ENCODE results near the gene SCARF2.
A peak's percentile ranks its signal among the peaks of the same experiment; 100 is the strongest.
"Not testable (repeated sequence)": the region's sequence is repeated elsewhere in the genome, so short reads cannot be mapped to it uniquely, and the experiment has no call there.

Gene SCARF2

GRCh38 chr22:20464096-20464614 lies 26.5 kb upstream of the SCARF2 start:
- peak; percentile 2 to 26 for DNase-seq (ENCODE audit: extremely low read depth in 1 of 2, low read depth in 1 of 2)

GRCh38 chr22:20463324-20464095 lies 25.9 kb upstream of the SCARF2 start:
- DNase-seq (ENCODE audit: extremely low read depth in 1 of 2, low read depth in 1 of 2), result no peak

- no peak for DNase-seq (ENCODE audit: extremely low read depth in 1 of 2, low read depth in 1 of 2)
These were observed 22.2 kb upstream of the SCARF2 start for GRCh38 chr22:20459862-20460261.

- no peak for DNase-seq (ENCODE audit: extremely low read depth in 1 of 2, low read depth in 1 of 2)
These were observed 21.5 kb upstream of the SCARF2 start for GRCh38 chr22:20459152-20459542.

- DNase-seq (ENCODE audit: extremely low read depth in 1 of 2, low read depth in 1 of 2), result no peak
These were observed 21.0 kb upstream of the SCARF2 start for GRCh38 chr22:20458530-20459151.

- no peak for DNase-seq (ENCODE audit: extremely low read depth in 1 of 2, low read depth in 1 of 2)
These were observed 20.0 kb upstream of the SCARF2 start for GRCh38 chr22:20457506-20458240.

- DNase-seq (ENCODE audit: extremely low read depth in 1 of 2, low read depth in 1 of 2), result no peak
These were observed 19.1 kb upstream of the SCARF2 start for GRCh38 chr22:20456722-20457076.

- peak; percentile 59 to 62 for DNase-seq (ENCODE audit: extremely low read depth in 1 of 2, low read depth in 1 of 2)
These were observed 18.6 kb upstream of the SCARF2 start for GRCh38 chr22:20456064-20456721.

- no peak for DNase-seq (ENCODE audit: extremely low read depth in 1 of 2, low read depth in 1 of 2)
These were observed 18.1 kb upstream of the SCARF2 start for GRCh38 chr22:20455709-20456063.

- DNase-seq (ENCODE audit: extremely low read depth in 1 of 2, low read depth in 1 of 2), result no peak
These were observed 15.6 kb upstream of the SCARF2 start for GRCh38 chr22:20453222-20453621.

GRCh38 chr22:20451920-20452319 lies 14.3 kb upstream of the SCARF2 start:
- DNase-seq (ENCODE audit: extremely low read depth in 1 of 2, low read depth in 1 of 2), result no peak

GRCh38 chr22:20451129-20451778 lies 13.6 kb upstream of the SCARF2 start:
- DNase-seq (ENCODE audit: extremely low read depth in 1 of 2, low read depth in 1 of 2), result not testable (repeated sequence)

- no peak for DNase-seq (ENCODE audit: extremely low read depth in 1 of 2, low read depth in 1 of 2)
These were observed 12.9 kb upstream of the SCARF2 start for GRCh38 chr22:20450551-20450906.

GRCh38 chr22:20449819-20450550 lies 12.4 kb upstream of the SCARF2 start:
- DNase-seq (ENCODE audit: extremely low read depth in 1 of 2, low read depth in 1 of 2), result no peak

- no peak for DNase-seq (ENCODE audit: extremely low read depth in 1 of 2, low read depth in 1 of 2)
These were observed 11.0 kb upstream of the SCARF2 start for GRCh38 chr22:20448630-20449029.

GRCh38 chr22:20446383-20446970 lies 8.9 kb upstream of the SCARF2 start:
- DNase-seq (ENCODE audit: extremely low read depth in 1 of 2, low read depth in 1 of 2), result no peak

- DNase-seq (ENCODE audit: extremely low read depth in 1 of 2, low read depth in 1 of 2), result no peak
These were observed 6.7 kb upstream of the SCARF2 start for GRCh38 chr22:20444325-20444724.

GRCh38 chr22:20442485-20443284 lies 5.1 kb upstream of the SCARF2 start:
- no peak for DNase-seq (ENCODE audit: extremely low read depth in 1 of 2, low read depth in 1 of 2)

Measured in stimulated activated CD8-positive, alpha-beta memory T cell treated with anti-CD3 and anti-CD28 coated beads, Interleukin-7, amount 100 ng/mL, for 48 hours (primary cell).